Measurements from ENCODE around the gene ATP8A2. TPM values are rescaled to one million over a fixed set of nuclear protein-coding genes. Genes with fewer than 3 reads are reported as not detected.

ATP8A2 gene
- total RNA-seq, 1 donor, result 0.72 TPM

- Histone ChIP-seq H3K27me3 (ENCODE audit: insufficient read depth, low read length) (no peaks in the 10 kb centered on the region), H3K27ac (ENCODE audit: low read depth, low read length) (no peak overlapping the region), H3K4me3 (ENCODE audit: insufficient read depth, low read length) (no peak overlapping the region), H3K4me1 (ENCODE audit: insufficient read depth, low read length) (no peaks in the 10 kb centered on the region), H2AFZ (ENCODE audit: low read length) (no peak overlapping the region), H3K79me2 (ENCODE audit: insufficient read depth, low read length) (no peaks in the 10 kb centered on the region), H3K4me2 (ENCODE audit: insufficient read depth, low read length) (no peak overlapping the region), H3K36me3 (ENCODE audit: insufficient read depth, low read length) (no peaks in the 10 kb centered on the region), H3K9me3 (ENCODE audit: low read depth, low read length) (no peaks in the 10 kb centered on the region), H4K20me1 (ENCODE audit: insufficient read depth, low read length) (no peaks in the 10 kb centered on the region)
- no peak for TF ChIP-seq CTCF (IDR thresholded peaks at IDR 0.05; ENCODE audit: extremely low read depth, low read depth, low read length)
- no peak for DNase-seq (ENCODE audit: insufficient read length, low spot score, missing footprints)
Observed at GRCh38 chr13:25630329-25630900, 258.6 kb downstream of the ATP8A2 start.

- Histone ChIP-seq H2AFZ (ENCODE audit: low read length) (no peak overlapping the region), H4K20me1 (ENCODE audit: insufficient read depth, low read length) (no peaks in the 10 kb centered on the region), H3K4me3 (ENCODE audit: insufficient read depth, low read length) (no peak overlapping the region), H3K4me1 (ENCODE audit: insufficient read depth, low read length) (no peaks in the 10 kb centered on the region), H3K27me3 (ENCODE audit: insufficient read depth, low read length) (no peaks in the 10 kb centered on the region), H3K9me3 (ENCODE audit: low read depth, low read length) (no peaks in the 10 kb centered on the region), H3K27ac (ENCODE audit: low read depth, low read length) (no peak overlapping the region), H3K36me3 (ENCODE audit: insufficient read depth, low read length) (no peaks in the 10 kb centered on the region), H3K79me2 (ENCODE audit: insufficient read depth, low read length) (no peaks in the 10 kb centered on the region), H3K4me2 (ENCODE audit: insufficient read depth, low read length) (no peak overlapping the region)
- peak; percentile 5 for DNase-seq (ENCODE audit: insufficient read length, low spot score, missing footprints)
- TF ChIP-seq CTCF (IDR thresholded peaks at IDR 0.05; ENCODE audit: extremely low read depth, low read depth, low read length), result no peak
Observed at GRCh38 chr13:25632166-25632888, 260.6 kb downstream of the ATP8A2 start.

DNA sequence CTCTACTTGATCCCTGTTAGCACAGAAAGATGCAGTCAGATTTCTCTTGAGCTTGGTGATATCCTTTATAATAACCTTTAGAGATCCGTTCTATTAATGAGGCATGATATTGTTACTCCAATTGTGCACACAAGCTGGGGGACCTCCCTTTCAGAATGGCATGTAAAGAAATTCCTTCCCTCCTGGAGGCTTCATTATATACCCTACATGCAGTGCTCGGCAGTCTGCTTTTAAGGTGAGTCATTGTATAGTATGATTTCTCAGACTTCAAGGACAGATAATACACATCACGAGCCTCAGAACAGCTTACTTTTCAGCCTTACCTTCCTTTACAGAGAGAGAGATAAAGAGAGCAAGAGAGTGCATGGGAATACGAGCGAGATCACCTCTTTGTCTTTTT is 261.3 kb downstream of the ATP8A2 start:
- H2AFZ ChIP-seq (ENCODE audit: low read length), result no peak overlapping the region
- no peak overlapping the region for H3K4me2 ChIP-seq (ENCODE audit: insufficient read depth, low read length)
- H3K4me3 ChIP-seq (ENCODE audit: insufficient read depth, low read length), result no peak overlapping the region
- H3K4me1 ChIP-seq (ENCODE audit: insufficient read depth, low read length), result no peaks in the 10 kb centered on the region
- no peak for TF ChIP-seq CTCF (IDR thresholded peaks at IDR 0.05; ENCODE audit: extremely low read depth, low read depth, low read length)
- H4K20me1 ChIP-seq (ENCODE audit: insufficient read depth, low read length), result no peaks in the 10 kb centered on the region
- H3K9me3 ChIP-seq (ENCODE audit: low read depth, low read length), result no peaks in the 10 kb centered on the region
- no peak overlapping the region for H3K27ac ChIP-seq (ENCODE audit: low read depth, low read length)
- no peak for DNase-seq (ENCODE audit: insufficient read length, low spot score, missing footprints)
- H3K36me3 ChIP-seq (ENCODE audit: insufficient read depth, low read length), result no peaks in the 10 kb centered on the region
- no peaks in the 10 kb centered on the region for H3K79me2 ChIP-seq (ENCODE audit: insufficient read depth, low read length)
- H3K27me3 ChIP-seq (ENCODE audit: insufficient read depth, low read length), result no peaks in the 10 kb centered on the region

- no peaks in the 10 kb centered on the region for H3K9me3 ChIP-seq (ENCODE audit: low read depth, low read length)
- TF ChIP-seq CTCF (IDR thresholded peaks at IDR 0.05; ENCODE audit: extremely low read depth, low read depth, low read length), result no peak
- H3K4me3 ChIP-seq (ENCODE audit: insufficient read depth, low read length), result no peak overlapping the region
- no peaks in the 10 kb centered on the region for H3K4me1 ChIP-seq (ENCODE audit: insufficient read depth, low read length)
- H3K79me2 ChIP-seq (ENCODE audit: insufficient read depth, low read length), result no peaks in the 10 kb centered on the region
- H3K27me3 ChIP-seq (ENCODE audit: insufficient read depth, low read length), result no peaks in the 10 kb centered on the region
- no peak overlapping the region for H2AFZ ChIP-seq (ENCODE audit: low read length)
- no peaks in the 10 kb centered on the region for H4K20me1 ChIP-seq (ENCODE audit: insufficient read depth, low read length)
- no peak overlapping the region for H3K27ac ChIP-seq (ENCODE audit: low read depth, low read length)
- DNase-seq (ENCODE audit: insufficient read length, low spot score, missing footprints), result no peak
- H3K4me2 ChIP-seq (ENCODE audit: insufficient read depth, low read length), result no peak overlapping the region
- no peaks in the 10 kb centered on the region for H3K36me3 ChIP-seq (ENCODE audit: insufficient read depth, low read length)
Observed at GRCh38 chr13:25645681-25646080, 273.9 kb downstream of the ATP8A2 start.

All from osteoblast (primary cell).